Progenitor cell of endocrine pancreas (in vitro differentiated cells): ENCODE results near the gene TWSG1. TPM values are rescaled to one million over a fixed set of nuclear protein-coding genes. Genes with fewer than 3 reads are reported as not detected.
A peak's percentile ranks its signal among the peaks of the same experiment; 100 is the strongest.

Experiments
- DNase-seq: peaks from one replicate; pipeline ENCODE4 v3.0.0; 2021; ENCODE audit warnings: low spot score; ENCODE audit not compliant: unreplicated experiment
- H3K27ac Mint-ChIP-seq: 2 replicates; pipeline ENCODE4 v1.8.0; 2021; ENCODE audit warnings: mild to moderate bottlenecking, moderate library complexity, mixed read lengths
- H3K27me3 Mint-ChIP-seq: 2 replicates; pipeline ENCODE4 v1.8.0; 2021; ENCODE audit warnings: mixed read lengths
- H3K36me3 Mint-ChIP-seq: 2 replicates; pipeline ENCODE4 v1.8.0; 2022; ENCODE audit warnings: mixed read lengths; ENCODE audit not compliant: insufficient read depth
- H3K4me1 Mint-ChIP-seq: 2 replicates; pipeline ENCODE4 v1.8.0; 2021; ENCODE audit warnings: low read depth, mixed read lengths
- H3K4me3 Mint-ChIP-seq: 2 replicates; pipeline ENCODE4 v1.8.0; 2021; ENCODE audit warnings: low read depth, mild to moderate bottlenecking, moderate library complexity, mixed read lengths
- H3K9me3 Mint-ChIP-seq: 2 replicates; pipeline ENCODE4 v1.8.0; 2021; ENCODE audit warnings: low read depth, mixed read lengths
- total RNA-seq: library from RNA; stranded (reverse); gene quantifications from 2 replicates; pipeline ENCODE4 v1.2.1, GENCODE V29; 2021
- TF ChIP-seq, protein P1 (sequence below): fragments of 200-600 bp; sonication (generic); IDR thresholded peaks from one replicate; pipeline ENCODE4 v1.5.0; 2021; ENCODE audit warnings: antibody characterized with exemption, mild to moderate bottlenecking; ENCODE audit not compliant: unreplicated experiment

The TWSG1 gene
- total RNA-seq, 1 donor from 2014 or later: 38.1 TPM

DNA sequence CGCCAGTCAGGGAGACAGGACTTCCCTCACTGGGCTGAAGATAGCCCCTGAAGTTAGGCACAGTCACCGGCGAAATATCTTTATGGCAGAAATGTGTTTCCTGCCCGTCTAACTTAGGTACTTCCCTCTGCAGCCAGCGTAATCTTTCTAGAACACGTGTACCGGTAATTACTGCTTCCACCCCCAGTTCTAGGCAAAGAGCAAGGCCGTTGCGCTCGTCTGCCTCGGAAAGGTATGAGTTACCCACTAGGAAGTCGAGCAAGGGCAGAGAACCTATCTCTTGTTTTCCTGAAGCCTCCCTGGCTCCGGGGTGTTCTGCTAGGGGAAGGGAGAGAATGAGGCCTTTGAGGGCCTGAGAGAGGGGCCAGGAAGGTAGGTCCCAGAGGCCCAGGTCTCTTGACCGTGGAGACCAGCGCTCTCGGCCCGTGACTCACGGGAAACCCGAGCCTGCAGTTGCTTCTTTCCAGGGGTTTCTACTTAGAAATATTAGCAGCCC, 70.0 kb downstream of the TWSG1 start:
- Mint-ChIP-seq H3K36me3 (peaks cover 9% of the 10 kb centered on the region), H3K4me1 (no peaks in the 10 kb centered on the region), H3K4me3 (no peak overlapping the region), H3K27me3 (no peaks in the 10 kb centered on the region), H3K27ac (no peak overlapping the region), H3K9me3 (no peaks in the 10 kb centered on the region)
- TF ChIP-seq, protein P1, sequence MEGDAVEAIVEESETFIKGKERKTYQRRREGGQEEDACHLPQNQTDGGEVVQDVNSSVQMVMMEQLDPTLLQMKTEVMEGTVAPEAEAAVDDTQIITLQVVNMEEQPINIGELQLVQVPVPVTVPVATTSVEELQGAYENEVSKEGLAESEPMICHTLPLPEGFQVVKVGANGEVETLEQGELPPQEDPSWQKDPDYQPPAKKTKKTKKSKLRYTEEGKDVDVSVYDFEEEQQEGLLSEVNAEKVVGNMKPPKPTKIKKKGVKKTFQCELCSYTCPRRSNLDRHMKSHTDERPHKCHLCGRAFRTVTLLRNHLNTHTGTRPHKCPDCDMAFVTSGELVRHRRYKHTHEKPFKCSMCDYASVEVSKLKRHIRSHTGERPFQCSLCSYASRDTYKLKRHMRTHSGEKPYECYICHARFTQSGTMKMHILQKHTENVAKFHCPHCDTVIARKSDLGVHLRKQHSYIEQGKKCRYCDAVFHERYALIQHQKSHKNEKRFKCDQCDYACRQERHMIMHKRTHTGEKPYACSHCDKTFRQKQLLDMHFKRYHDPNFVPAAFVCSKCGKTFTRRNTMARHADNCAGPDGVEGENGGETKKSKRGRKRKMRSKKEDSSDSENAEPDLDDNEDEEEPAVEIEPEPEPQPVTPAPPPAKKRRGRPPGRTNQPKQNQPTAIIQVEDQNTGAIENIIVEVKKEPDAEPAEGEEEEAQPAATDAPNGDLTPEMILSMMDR: no peak
- DNase-seq: no peak

DNA sequence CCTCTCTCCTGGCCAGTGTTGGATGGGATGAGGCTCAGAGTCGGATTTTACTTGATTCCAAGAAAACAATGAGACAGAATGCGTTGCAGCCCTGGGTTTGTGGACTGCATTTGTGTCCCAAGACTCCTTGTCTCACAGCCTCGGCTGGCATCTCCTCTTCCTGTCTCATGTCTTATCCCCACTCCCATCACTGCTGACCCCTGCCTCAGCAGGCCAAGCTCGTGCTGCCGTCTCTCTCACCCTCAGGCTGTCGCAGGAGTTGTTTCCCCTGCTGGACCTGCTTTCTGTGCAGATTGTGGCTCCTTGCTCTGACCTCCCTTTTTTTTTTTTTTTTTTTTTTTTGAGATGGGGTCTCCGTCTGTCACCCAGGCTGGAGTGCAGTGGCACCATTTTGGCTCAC, 70.6 kb downstream of the TWSG1 start:
- Mint-ChIP-seq H3K27me3 (no peaks in the 10 kb centered on the region), H3K4me3 (no peak overlapping the region), H3K36me3 (peaks cover 9% of the 10 kb centered on the region), H3K9me3 (no peaks in the 10 kb centered on the region), H3K27ac (no peak overlapping the region), H3K4me1 (no peaks in the 10 kb centered on the region)
- no peak for DNase-seq
- TF ChIP-seq, protein P1: no peak

DNA sequence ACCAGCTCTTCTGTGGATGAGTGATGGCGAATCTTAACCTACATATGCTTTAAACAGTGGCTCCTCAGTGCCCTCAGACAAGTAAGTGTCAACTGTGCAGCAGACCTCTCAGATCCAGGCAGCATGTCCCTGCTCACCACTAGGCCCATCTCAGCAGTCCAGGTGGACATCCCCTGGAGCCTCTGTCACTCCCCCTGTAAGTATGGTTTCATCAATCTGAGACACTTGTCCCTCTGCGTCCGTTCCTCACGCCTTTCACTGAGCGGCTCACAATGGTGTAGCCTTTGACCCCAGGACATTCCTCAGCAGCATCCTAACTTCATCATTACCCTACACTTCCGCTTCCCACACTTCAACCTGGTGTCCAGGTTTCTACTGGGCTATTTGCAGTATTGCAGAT, 71.4 kb downstream of the TWSG1 start:
- Mint-ChIP-seq H3K27ac (peak overlapping the region; percentile 19), H3K9me3 (no peaks in the 10 kb centered on the region), H3K4me1 (no peaks in the 10 kb centered on the region), H3K4me3 (no peak overlapping the region), H3K27me3 (no peaks in the 10 kb centered on the region), H3K36me3 (peaks cover 9% of the 10 kb centered on the region)
- no peak for DNase-seq
- TF ChIP-seq, protein P1: no peak

DNA sequence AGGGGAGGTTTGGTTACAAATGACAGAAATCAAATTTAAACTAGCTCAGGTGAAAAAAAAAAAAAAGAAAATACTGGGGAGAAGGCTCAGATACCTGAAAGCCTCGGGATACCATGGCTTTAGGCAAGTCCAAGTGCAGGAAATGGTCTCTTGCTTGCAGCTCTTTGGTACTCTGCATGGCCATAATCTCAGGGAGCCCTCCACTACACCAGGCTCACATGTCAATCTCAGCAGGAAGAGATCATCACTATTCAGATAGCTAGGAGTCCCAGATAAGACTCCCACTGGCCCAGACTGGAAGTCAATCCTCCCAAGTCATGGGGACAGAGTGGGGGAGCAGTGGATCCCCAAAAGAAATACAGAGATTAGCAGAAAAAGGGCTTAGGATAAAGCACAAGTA, 75.9 kb downstream of the TWSG1 start:
- no peaks in the 10 kb centered on the region for H3K36me3 Mint-ChIP-seq

DNA sequence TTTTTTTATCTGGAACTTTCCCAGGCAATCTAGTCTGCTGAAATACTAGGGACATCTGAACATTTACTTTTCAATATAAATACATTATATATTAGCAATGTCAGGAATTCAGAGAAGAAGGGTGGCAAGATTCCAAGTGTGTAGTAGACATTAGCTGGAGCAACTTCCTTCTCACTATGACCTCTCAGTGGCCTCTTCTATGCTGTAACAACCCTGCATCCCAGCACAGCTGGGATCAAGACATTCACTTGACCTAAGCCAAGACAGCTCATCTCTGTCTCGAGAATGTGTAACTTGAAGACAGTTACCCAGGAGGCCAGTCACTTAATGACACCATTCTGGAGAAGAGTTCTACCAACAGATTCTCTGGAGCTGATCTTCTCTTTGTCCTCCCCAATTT, 79.0 kb downstream of the TWSG1 start:
- H3K27me3 Mint-ChIP-seq: no peaks in the 10 kb centered on the region
- TF ChIP-seq, protein P1: no peak
- no peaks in the 10 kb centered on the region for H3K36me3 Mint-ChIP-seq
- no peaks in the 10 kb centered on the region for H3K9me3 Mint-ChIP-seq
- no peaks in the 10 kb centered on the region for H3K4me1 Mint-ChIP-seq
- no peak overlapping the region for H3K27ac Mint-ChIP-seq
- no peak for DNase-seq
- no peak overlapping the region for H3K4me3 Mint-ChIP-seq

More for the DNA sequence above, 75.9 kb downstream of the TWSG1 start:
- Mint-ChIP-seq H3K9me3 (no peaks in the 10 kb centered on the region), H3K4me3 (no peak overlapping the region), H3K4me1 (no peaks in the 10 kb centered on the region), H3K27me3 (no peaks in the 10 kb centered on the region), H3K27ac (no peak overlapping the region)
- DNase-seq: no peak
- TF ChIP-seq, protein P1: no peak
